GM10248 (cell line): ENCODE results near the gene MYL6B.

ENCODE experiments used
- CTCF ChIA-PET: fragments of 300-600 bp; sonication (Branson Sonifier 250); formaldehyde crosslinking; extraction: SDS; loops from one replicate; lab custom pipeline; 2021; ENCODE audit warnings: antibody characterized with exemption; lab: Yijun Ruan, JAX
- POLR2A ChIA-PET: fragments of 350-650 bp; sonication (Branson Sonifier 250); formaldehyde crosslinking; extraction: SDS; loops from one replicate; lab custom pipeline; 2020; ENCODE audit warnings: antibody characterized with exemption; lab: Yijun Ruan, JAX
- DNase-seq: peaks from one replicate; pipeline ENCODE4 v3.0.0; 2012; ENCODE audit errors: extremely low spot score
- CTCF ChIP-seq: IDR thresholded peaks from 2 replicates; pipeline ENCODE4 v1.5.1; 2012; ENCODE audit warnings: mild to moderate bottlenecking, low read depth; ENCODE audit errors: extremely low read depth, missing control alignments, control extremely low read depth

Gene MYL6B

GRCh38 chr12:56161690-56162351 lies 9.4 kb downstream of the MYL6B start:
- ChIA-PET CTCF (interaction anchor here (0.8 to 7.0 kb wide), 12 partner anchors 13 to 96 kb away, joined by 3 to 47 read pairs (median 6); partner anchors contain the start of genes ANKRD52, ESYT1, RNF41 and SMARCC2), POLR2A (interaction anchor here (0.5 to 2.9 kb wide), 12 partner anchors 8 to 555 kb away, joined by 3 to 15 read pairs (median 4); partner anchors contain the start of genes ESYT1, PA2G4 and SMARCC2)
- DNase-seq: no peak
- no peak for TF ChIP-seq CTCF

- TF ChIP-seq CTCF: no peak
- DNase-seq: no peak
- POLR2A ChIA-PET: interaction anchor here (0.6 to 2.9 kb wide), 13 partner anchors 10 to 459 kb away, joined by 3 to 15 read pairs (median 4); partner anchors contain the start of genes ESYT1, PA2G4 and RPL41
- CTCF ChIA-PET: interaction anchor here (1.0 to 7.0 kb wide), 11 partner anchors 12 to 96 kb away, joined by 3 to 47 read pairs (median 6); partner anchors contain the start of genes ANKRD52, ESYT1, RNF41 and SMARCC2
Observed at GRCh38 chr12:56162468-56163290, 10.3 kb downstream of the MYL6B start.

DNA sequence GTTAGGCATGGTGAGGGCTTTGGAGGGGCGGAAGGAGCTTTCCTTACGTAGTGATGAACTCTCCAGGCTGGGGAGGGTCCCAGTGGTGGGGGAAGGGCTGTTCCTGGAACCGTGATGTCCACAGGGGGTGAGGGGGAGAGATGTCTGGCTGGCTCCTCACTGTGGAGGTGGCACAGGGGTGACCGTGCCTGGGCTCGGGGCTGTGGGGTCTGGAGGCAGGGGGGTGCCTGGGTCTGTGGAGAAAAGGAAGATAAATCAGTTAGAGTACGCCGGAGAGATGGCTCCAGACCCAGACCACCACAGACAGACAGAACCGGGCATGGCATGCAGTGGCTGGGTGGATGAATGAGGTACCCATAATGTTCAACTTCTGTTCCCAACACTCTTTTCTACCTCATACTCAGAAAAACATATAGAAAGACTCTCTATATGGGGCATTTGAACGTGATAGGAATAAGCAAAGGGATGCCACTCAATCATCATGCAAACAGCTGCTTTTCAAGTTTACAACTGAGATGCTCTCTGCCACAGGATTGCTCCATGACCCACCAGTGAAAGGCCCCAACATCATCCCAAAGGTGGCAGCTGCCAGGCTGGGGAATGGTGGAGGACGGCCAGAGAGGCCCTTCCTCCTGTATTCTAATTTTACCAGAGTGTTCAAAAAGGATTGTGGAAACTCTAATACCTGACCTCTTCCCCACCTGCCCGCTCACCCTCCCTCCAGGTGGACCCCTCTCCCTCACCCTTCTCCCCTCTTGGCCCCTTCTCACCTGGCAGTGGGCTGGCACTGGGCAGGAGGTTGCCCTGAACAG lies 11.4 kb downstream of the MYL6B start:
- TF ChIP-seq CTCF: no peak
- ChIA-PET POLR2A (interaction anchor here (2.9 kb wide), 1 partner anchor 36 kb away, joined by 15 read pairs; the partner anchor contains the start of gene ESYT1), CTCF (interaction anchor here (1.0 to 7.0 kb wide), 8 partner anchors 11 to 58 kb away, joined by 3 to 47 read pairs (median 12); partner anchors contain the start of genes ESYT1, RNF41, SMARCC2 and ZC3H10)
- DNase-seq: no peak

GRCh38 chr12:56164345-56164729 lies 11.9 kb downstream of the MYL6B start:
- CTCF ChIA-PET: interaction anchor here (1.0 to 7.0 kb wide), 4 partner anchors 15 to 169 kb away, joined by 3 to 47 read pairs (median 12); partner anchors contain the start of genes SMARCC2 and ZC3H10
- POLR2A ChIA-PET: interaction anchor here (1.8 kb wide), 1 partner anchor 11 kb away, joined by 6 read pairs; no protein-coding TSS in a partner anchor
- DNase-seq: no peak
- TF ChIP-seq CTCF: no peak

DNA sequence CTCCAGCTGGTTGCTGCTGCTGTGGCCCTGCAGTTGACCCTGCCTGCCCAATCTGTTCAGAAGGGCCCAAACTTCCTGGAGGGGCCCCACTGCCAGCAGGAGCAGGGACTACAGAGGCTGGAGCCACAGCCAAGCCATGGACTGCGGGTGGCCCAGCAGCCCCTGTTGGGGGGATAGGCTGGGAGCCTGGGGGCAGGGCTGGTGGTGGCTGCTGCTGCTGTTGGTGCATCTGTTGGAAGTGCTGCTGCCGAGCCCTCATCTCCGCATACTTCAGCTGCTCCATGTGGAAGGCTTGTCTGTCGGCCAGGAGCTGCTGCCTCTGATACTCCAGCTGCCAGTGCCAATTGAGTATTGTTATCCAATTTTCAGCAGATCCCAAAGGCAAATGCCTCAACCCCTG lies 13.0 kb downstream of the MYL6B start:
- CTCF ChIA-PET: interaction anchor here (1.0 to 7.0 kb wide), 3 partner anchors 14 to 170 kb away, joined by 3 to 47 read pairs (median 5); partner anchors contain the start of gene SMARCC2
- POLR2A ChIA-PET: interaction anchor here (0.7 to 1.8 kb wide), 3 partner anchors 10 to 260 kb away, joined by 3 to 6 read pairs (median 4); partner anchors contain the start of gene SMARCC2
- TF ChIP-seq CTCF: no peak
- no peak for DNase-seq
